Stomach (tissue), 9 donors: ENCODE data around the gene INSL3. TPM values are rescaled to one million over a fixed set of nuclear protein-coding genes. Genes with fewer than 3 reads are reported as not detected.

Source experiments
- DNase-seq, 2 donors: peaks; one replicate each; pipeline versions ENCODE4 v3.0.0 to v3.0.0-alpha.2; 2013 to 2019
- H3K27ac ChIP-seq, 5 donors: fragments of 200-600 bp in 4 of 5; sonication (generic) in 4 of 5; one replicate each; pipeline ENCODE4 v1.5.1; 2013 to 2019; ENCODE audit warnings: mild to moderate bottlenecking in 1 of 5, moderate library complexity in 1 of 5
- H3K27me3 ChIP-seq, 3 donors: fragments of 200-600 bp; sonication (generic); one replicate each; pipeline ENCODE4 v1.5.1; 2017 to 2019; ENCODE audit warnings: mixed run types in 1 of 3
- H3K36me3 ChIP-seq, 4 donors: fragments of 200-600 bp; sonication (generic); 1 replicate in 3 of 4; 2 replicates in 1 of 4; pipeline ENCODE4 v1.5.1; 2016 to 2019
- H3K4me1 ChIP-seq, 4 donors: fragments of 200-600 bp; sonication (generic); one replicate each; pipeline ENCODE4 v1.5.1; 2016 to 2019
- H3K4me3 ChIP-seq, 4 donors: fragments of 200-600 bp; sonication (generic) in 3 of 4; one replicate each; pipeline ENCODE4 v1.5.1; 2016 to 2019; ENCODE audit warnings: mild to moderate bottlenecking in 1 of 4
- H3K9me3 ChIP-seq, 4 donors: fragments of 200-600 bp; sonication (generic); one replicate each; pipeline ENCODE4 v1.5.1; 2016 to 2019
- CTCF ChIP-seq, 7 experiments: fragments of 450-650 bp in 4 of 7; fragments of 200-600 bp in 3 of 7; sonication (generic) in 3 of 7; IDR thresholded peaks; one replicate each; pipeline ENCODE4 v1.5.1; 2016 to 2019; ENCODE audit warnings: antibody characterized with exemption in 7 of 7, control low read depth in 2 of 7, mild to moderate bottlenecking in 1 of 7
- EP300 ChIP-seq: sonication (generic); formaldehyde crosslinking; IDR thresholded peaks from one replicate; pipeline ENCODE4 v1.6.1; 2017; ENCODE audit warnings: antibody characterized with exemption
- POLR2A ChIP-seq, 4 donors: fragments of 450-650 bp; IDR thresholded peaks; one replicate each; pipeline ENCODE4 v1.6.1; 2016; ENCODE audit warnings: antibody characterized with exemption in 4 of 4, control low read depth in 2 of 4, mild to moderate bottlenecking in 1 of 4, moderate library complexity in 1 of 4
- POLR2AphosphoS5 ChIP-seq, 3 donors: sonication (generic); formaldehyde crosslinking; IDR thresholded peaks; one replicate each; pipeline ENCODE4 v1.6.1; 2016; ENCODE audit warnings: antibody characterized with exemption in 3 of 3
- WGBS, 5 donors: extraction: QIAGEN DNeasy Blood & Tissue Kit in 3 of 5; methylation state at CpG; one replicate each; pipeline versions ENCODE4 v1.1.5 to v1.1.7; 2013 to 2018; 5-methylcytosine and 5-hydroxymethylcytosine counted together
- intact Hi-C: fragments of 100-400 bp; cut with DNase I; formaldehyde crosslinking; loops from one replicate; pipeline ENCODE4 v1.15.1; 2023; ENCODE audit warnings: low total_unique reads
- polyA plus RNA-seq, 3 donors: library from polyadenylated mRNA; stranded (reverse); fragments of 200-250 nt; gene quantifications; one replicate each; pipeline ENCODE4 v1.2.3, GENCODE V29; 2013
- small RNA-seq, 4 donors: library from RNA; depleted of rRNA; stranded (forward); fragments of <200 nt; gene quantifications; one replicate each; pipeline ENCODE3, GENCODE V24; 2016
- total RNA-seq, 5 donors: library from RNA; depleted of rRNA; stranded (reverse); fragments of >200 nt; gene quantifications; one replicate each; pipeline versions ENCODE4 v1.1.0 to v1.2.3, GENCODE V29; 2014 to 2016
- donor health status: healthy with polysubstance abuse.
- donor health status: Bipolar disorder and iron deficiency.
- donor health status: healthy.

The INSL3 gene
- total and polyA plus RNA-seq, 8 donors: 0.23 TPM; not detected in 7

GRCh38 chr19:17767559-17767958, 53.8 kb downstream of the INSL3 start:
- Histone ChIP-seq H3K9me3 (no peaks in the 10 kb centered on the region), H3K4me3 (no peak overlapping the region), H3K27ac (no peak overlapping the region), H3K36me3 (peaks cover 0 to 15% (median 0%) of the 10 kb centered on the region in 4 donors), H3K27me3 (peaks cover 0 to 4% (median 0%) of the 10 kb centered on the region in 3 donors), H3K4me1 (peaks cover 0 to 20% (median 9%) of the 10 kb centered on the region in 4 donors)
- TF ChIP-seq POLR2A (IDR thresholded peaks at IDR 0.05) (no peak), POLR2AphosphoS5 (IDR thresholded peaks at IDR 0.05) (no peak), CTCF (IDR thresholded peaks at IDR 0.05) (no peak), EP300 (no peak)
- no peak for DNase-seq
- 32 to 65% (median 48%) methylated on average over 1 of the region's 1 CpG for WGBS, 5 donors
- intact Hi-C loops: loop anchor here (5.0 kb wide), 1 partner anchor 65 kb away; no protein-coding TSS in a partner anchor

- Histone ChIP-seq H3K4me1 (peaks cover 0 to 20% (median 9%) of the 10 kb centered on the region in 4 donors), H3K27me3 (peaks cover 0 to 4% (median 0%) of the 10 kb centered on the region in 3 donors), H3K27ac (no peak overlapping the region), H3K9me3 (no peaks in the 10 kb centered on the region), H3K4me3 (peak overlapping the region in 2 of 4 donors; percentile 23), H3K36me3 (peaks cover 0 to 6% (median 0%) of the 10 kb centered on the region in 4 donors)
- 5 to 17% (median 15%) methylated on average over 27 to 29 of the region's 29 CpGs for WGBS, 5 donors
- intact Hi-C loops: loop anchor here (5.0 kb wide), 1 partner anchor 64 kb away; no protein-coding TSS in a partner anchor
- TF ChIP-seq POLR2A (IDR thresholded peaks at IDR 0.05): no peak
- peak in 5 of 7 experiments; percentile 68 to 81 (median 70) for TF ChIP-seq CTCF (IDR thresholded peaks at IDR 0.05)
- no peak for TF ChIP-seq EP300
- TF ChIP-seq POLR2AphosphoS5 (IDR thresholded peaks at IDR 0.05): peak in 1 of 3 donors; percentile 60
- peak; percentile 89 to 93 for DNase-seq
Measured at GRCh38 chr19:17766543-17767131, 54.7 kb downstream of the INSL3 start.

Small RNA genes within 50 kb of the gene (small RNA-seq; reads per million reads assigned to genes)
- gene SNORA68: 0 reads per million in 4 donors

Other genes starting within 250 kb of the INSL3 start
- gene UNC13A, start 133.2 kb downstream of the INSL3 start, total RNA-seq: 1 to 10 TPM in 1 of 5 donors, under 1 TPM in 3, not detected in 1; under 0.01 to 2.2 (median 0.44) TPM
- gene UNC13A, start 133.2 kb downstream of the INSL3 start, polyA plus RNA-seq: under 1 TPM; 0.08 to 0.31 (median 0.15) TPM
- gene MAP1S, start 102.0 kb downstream of the INSL3 start, total RNA-seq: 100 to 1,000 TPM in 1 of 5 donors, 10 to 100 TPM in 3, 1 to 10 TPM in 1; 8.3 to 193 (median 67.1) TPM
- 10 to 100 TPM; 14.9 to 25.2 (median 25.0) TPM for gene MAP1S, start 102.0 kb downstream of the INSL3 start, polyA plus RNA-seq
- gene FCHO1, start 70.0 kb downstream of the INSL3 start, total RNA-seq: 1 to 10 TPM in 3 of 5 donors, under 1 TPM in 1, not detected in 1; 0.55 to 9.3 (median 2.0) TPM
- under 1 TPM; 0.53 to 0.92 (median 0.75) TPM for gene FCHO1, start 70.0 kb downstream of the INSL3 start, polyA plus RNA-seq
- gene B3GNT3, start 26.4 kb downstream of the INSL3 start, total RNA-seq: 100 to 1,000 TPM in 1 of 5 donors, 10 to 100 TPM in 4; 11.9 to 117 (median 25.7) TPM
- 10 to 100 TPM; 11.3 to 39.3 (median 11.3) TPM for gene B3GNT3, start 26.4 kb downstream of the INSL3 start, polyA plus RNA-seq
- 10 to 100 TPM in 2 of 5 donors, 1 to 10 TPM in 2, under 1 TPM in 1; 0.89 to 50.2 (median 3.9) TPM for gene JAK3, start 26.5 kb upstream of the INSL3 start, total RNA-seq
- gene JAK3, start 26.5 kb upstream of the INSL3 start, polyA plus RNA-seq: 1 to 10 TPM; 2.3 to 3.2 (median 2.6) TPM
- 1,000 to 10,000 TPM in 3 of 5 donors, 100 to 1,000 TPM in 2; 854 to 1,923 (median 1,089) TPM for gene RPL18A, start 38.4 kb upstream of the INSL3 start, total RNA-seq
- gene RPL18A, start 38.4 kb upstream of the INSL3 start, polyA plus RNA-seq: 1,000 to 10,000 TPM; 3,674 to 4,061 (median 3,993) TPM
- 100 to 1,000 TPM in 2 of 5 donors, 10 to 100 TPM in 1, 1 to 10 TPM in 1, not detected in 1; 4.0 to 116 (median 70.7) TPM for gene SLC5A5, start 50.4 kb upstream of the INSL3 start, total RNA-seq
- gene SLC5A5, start 50.4 kb upstream of the INSL3 start, polyA plus RNA-seq: 10 to 100 TPM in 1 of 3 donors, 1 to 10 TPM in 2; 1.3 to 19.7 (median 1.4) TPM
- 10 to 100 TPM; 15.8 to 98.7 (median 68.7) TPM for gene CCDC124, start 111.5 kb upstream of the INSL3 start, total RNA-seq
- gene CCDC124, start 111.5 kb upstream of the INSL3 start, polyA plus RNA-seq: 100 to 1,000 TPM; 107 to 149 (median 124) TPM
- not detected for gene KCNN1, start 145.6 kb upstream of the INSL3 start, total RNA-seq
- under 1 TPM in 2 of 3 donors, not detected in 1; 0.23 to 0.46 TPM for gene KCNN1, start 145.6 kb upstream of the INSL3 start, polyA plus RNA-seq
- 100 to 1,000 TPM in 1 of 5 donors, 10 to 100 TPM in 4; 19.8 to 130 (median 60.8) TPM for gene ARRDC2, start 186.7 kb upstream of the INSL3 start, total RNA-seq
- 10 to 100 TPM; 31.4 to 34.1 (median 32.7) TPM for gene ARRDC2, start 186.7 kb upstream of the INSL3 start, polyA plus RNA-seq